ENCODE measurements around the gene RIPK3.
"Not testable (repeated sequence)": the region's sequence is repeated elsewhere in the genome, so short reads cannot be mapped to it uniquely, and the experiment has no call there.

Gene RIPK3

DNA sequence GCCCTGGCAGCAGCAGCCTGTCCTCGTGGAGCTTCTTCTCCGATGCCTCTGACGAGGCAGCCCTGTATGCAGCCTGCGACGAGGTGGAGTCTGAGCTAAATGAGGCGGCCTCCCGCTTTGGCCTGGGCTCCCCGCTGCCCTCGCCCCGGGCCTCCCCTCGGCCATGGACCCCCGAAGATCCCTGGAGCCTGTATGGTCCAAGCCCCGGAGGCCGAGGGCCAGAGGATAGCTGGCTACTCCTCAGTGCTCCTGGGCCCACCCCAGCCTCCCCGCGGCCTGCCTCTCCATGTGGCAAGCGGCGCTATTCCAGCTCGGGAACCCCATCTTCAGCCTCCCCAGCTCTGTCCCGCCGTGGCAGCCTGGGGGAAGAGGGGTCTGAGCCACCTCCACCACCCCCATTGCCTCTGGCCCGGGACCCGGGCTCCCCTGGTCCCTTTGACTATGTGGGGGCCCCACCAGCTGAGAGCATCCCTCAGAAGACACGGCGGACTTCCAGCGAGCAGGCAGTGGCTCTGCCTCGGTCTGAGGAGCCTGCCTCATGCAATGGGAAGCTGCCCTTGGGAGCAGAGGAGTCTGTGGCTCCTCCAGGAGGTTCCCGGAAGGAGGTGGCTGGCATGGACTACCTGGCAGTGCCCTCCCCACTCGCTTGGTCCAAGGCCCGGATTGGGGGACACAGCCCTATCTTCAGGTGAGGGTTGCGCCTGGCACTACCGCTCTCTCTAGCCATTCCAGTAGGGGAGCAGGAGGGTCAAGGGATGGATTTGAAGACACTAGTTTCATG is 30.3 kb upstream of the RIPK3 start:
- in situ Hi-C loops (cut with HindIII; ENCODE audit: low sequenced_read_pairs): no loop called here

- in situ Hi-C loops (cut with HindIII; ENCODE audit: low sequenced_read_pairs): no loop called here
Measured at GRCh38 chr14:24369463-24369862, 29.7 kb upstream of the RIPK3 start.

DNA sequence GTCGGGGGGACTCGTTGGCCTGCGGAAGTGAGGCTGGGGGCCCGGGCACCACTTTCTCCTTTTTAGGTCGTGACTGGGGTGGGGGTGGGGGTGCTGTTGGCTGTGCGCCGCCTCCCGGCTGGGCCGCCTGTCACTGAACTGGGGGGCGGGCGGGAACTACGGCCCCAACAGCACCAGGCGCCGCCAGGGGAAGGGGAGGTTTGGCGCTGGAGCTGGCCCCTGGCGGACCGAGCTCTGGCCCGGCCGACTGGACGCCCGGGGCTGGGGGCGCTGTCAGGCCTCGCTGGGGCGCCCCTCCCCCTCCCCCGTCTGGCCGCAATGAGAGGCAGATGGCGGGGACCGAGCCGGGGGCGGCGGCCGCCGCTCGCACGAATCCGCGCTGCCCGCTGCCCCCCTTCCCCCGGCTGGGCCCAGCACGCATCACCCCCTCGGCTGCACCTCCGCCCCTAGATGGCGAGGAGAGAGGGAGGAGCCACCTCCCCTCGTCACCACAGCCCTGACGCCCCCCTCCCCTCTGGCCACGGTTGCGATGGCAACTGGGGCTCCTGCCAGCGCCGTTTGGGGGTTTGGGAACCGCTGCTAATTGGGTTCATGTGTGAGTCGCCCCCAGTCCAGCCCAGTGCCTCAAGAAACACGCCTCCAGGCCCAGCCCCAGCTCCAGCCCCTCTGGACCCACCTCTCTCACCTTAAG is 28.9 kb upstream of the RIPK3 start:
- in situ Hi-C loops (cut with HindIII; ENCODE audit: low sequenced_read_pairs): no loop called here

- in situ Hi-C loops (cut with HindIII; ENCODE audit: low sequenced_read_pairs): no loop called here
Measured at GRCh38 chr14:24368212-24368561, 28.4 kb upstream of the RIPK3 start.

DNA sequence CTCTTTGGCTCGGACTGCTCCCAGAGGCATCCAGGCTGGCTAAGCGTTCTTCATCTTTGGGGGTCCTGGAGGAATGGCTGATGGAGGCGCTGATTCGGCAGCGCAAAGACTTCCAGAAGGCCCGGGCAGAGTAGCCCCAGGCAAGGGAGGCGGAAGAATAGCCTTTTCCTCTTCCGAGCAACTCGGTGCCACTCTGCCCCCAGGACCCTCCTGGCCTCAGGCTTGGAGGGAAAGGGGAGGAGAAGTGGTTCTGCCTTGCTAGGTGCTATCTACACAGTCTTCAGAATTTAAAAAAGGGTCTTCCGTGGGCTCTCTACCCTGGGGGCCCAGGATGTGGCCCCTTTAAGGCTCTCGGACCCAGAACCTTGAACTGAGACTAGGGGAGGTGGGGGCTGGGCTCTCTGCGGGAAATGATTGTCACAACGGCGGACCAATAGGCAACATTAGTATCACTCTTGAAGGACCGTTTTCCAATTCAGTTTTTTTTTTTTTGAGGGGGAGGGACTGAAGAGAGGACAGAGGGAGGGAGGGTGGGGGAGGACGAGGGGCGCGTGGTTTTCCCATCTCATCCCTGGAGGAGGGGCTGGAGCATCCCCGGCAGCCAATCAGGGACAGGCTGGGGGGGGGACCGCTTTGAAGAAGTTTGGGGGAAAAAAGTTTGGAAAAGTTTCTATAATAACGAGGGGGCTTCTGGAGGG is 27.9 kb upstream of the RIPK3 start, which contains the start of gene NFATC4:
Gene NFATC4 (plus strand): TSS at position 671 of the 698 bp plus-strand sequence. CDS start 157 bp downstream, outside the sequence.
- in situ Hi-C loops (cut with HindIII; ENCODE audit: low sequenced_read_pairs): no loop called here

GRCh38 chr14:24366721-24367513 is 27.1 kb upstream of the RIPK3 start:
- in situ Hi-C loops (cut with HindIII; ENCODE audit: low sequenced_read_pairs): no loop called here

GRCh38 chr14:24366413-24366720 is 26.6 kb upstream of the RIPK3 start:
- in situ Hi-C loops (cut with HindIII; ENCODE audit: low sequenced_read_pairs): no loop called here

- in situ Hi-C loops (cut with HindIII; ENCODE audit: low sequenced_read_pairs): no loop called here
Measured at GRCh38 chr14:24365600-24366412, 26.0 kb upstream of the RIPK3 start.

- in situ Hi-C loops (cut with HindIII; ENCODE audit: low sequenced_read_pairs): no loop called here
Measured at GRCh38 chr14:24364841-24365240, 25.1 kb upstream of the RIPK3 start.

- in situ Hi-C loops (cut with HindIII; ENCODE audit: low sequenced_read_pairs): no loop called here
Measured at GRCh38 chr14:24363401-24363800, 23.6 kb upstream of the RIPK3 start.

GRCh38 chr14:24362241-24362960 is 22.6 kb upstream of the RIPK3 start:
- in situ Hi-C loops (cut with HindIII; ENCODE audit: low sequenced_read_pairs): no loop called here

DNA sequence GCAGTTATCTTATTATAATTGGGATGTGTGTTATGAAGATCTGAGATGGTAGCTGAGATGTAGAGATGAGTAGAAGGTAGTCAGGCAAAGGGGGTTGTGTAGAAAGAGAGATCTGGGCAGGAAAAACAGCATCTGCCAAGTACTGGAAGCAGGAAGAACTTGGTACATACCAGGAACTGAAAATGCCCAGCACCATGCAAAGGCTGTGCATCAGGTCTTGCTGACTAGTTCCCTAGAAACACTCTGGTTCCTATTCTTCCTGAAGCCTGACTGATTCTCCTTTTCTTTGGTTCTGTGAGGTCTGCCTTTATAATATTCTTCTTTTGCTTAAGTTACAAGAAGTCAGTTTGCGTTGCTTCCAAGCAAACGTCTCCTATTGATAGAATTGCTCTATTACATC is 21.5 kb upstream of the RIPK3 start:
- in situ Hi-C loops (cut with HindIII; ENCODE audit: low sequenced_read_pairs): no loop called here

GRCh38 chr14:24360281-24360680 is 20.5 kb upstream of the RIPK3 start:
- in situ Hi-C loops (cut with HindIII; ENCODE audit: low sequenced_read_pairs): no loop called here

DNA sequence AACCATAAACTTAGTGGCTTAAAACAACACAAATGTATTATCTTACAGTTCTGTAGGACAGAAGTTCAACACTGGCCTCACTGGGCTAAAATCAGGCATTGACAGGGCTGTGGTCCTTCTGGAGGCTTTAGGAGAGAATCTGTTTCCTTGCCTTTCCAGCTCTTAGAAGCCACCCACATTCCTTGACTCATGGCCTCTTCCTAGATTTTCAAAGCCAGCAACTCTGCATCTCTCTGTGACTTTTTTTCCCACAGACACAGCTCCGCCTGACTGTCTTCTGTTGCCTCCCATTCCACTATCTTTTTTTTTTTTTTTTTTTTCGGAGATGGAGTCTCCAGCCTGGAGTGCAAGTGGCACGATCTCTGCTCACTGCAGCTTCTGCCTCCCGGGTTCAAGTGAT is 16.4 kb upstream of the RIPK3 start:
- in situ Hi-C loops (cut with HindIII; ENCODE audit: low sequenced_read_pairs): no loop called here

GRCh38 chr14:24355009-24355408 is 15.2 kb upstream of the RIPK3 start:
- in situ Hi-C loops (cut with HindIII; ENCODE audit: low sequenced_read_pairs): no loop called here

DNA sequence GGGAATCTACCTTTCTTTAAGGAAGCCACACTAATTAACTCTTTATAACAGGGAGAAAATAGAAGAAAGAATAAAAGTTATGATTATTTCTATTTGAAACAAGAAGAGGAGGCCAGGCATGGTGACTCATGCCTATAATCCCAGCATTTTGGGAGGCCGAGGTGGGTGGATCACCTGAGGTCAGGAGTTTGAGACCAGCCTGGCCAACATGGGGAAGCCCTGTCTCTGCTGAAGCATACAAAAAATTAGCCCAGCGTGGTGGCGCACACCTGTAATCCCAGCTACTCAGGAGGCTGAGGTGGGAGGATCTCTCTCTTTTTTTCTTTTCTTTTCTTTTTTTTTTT is 14.7 kb upstream of the RIPK3 start:
- in situ Hi-C loops (cut with HindIII; ENCODE audit: low sequenced_read_pairs): not testable (repeated sequence)

DNA sequence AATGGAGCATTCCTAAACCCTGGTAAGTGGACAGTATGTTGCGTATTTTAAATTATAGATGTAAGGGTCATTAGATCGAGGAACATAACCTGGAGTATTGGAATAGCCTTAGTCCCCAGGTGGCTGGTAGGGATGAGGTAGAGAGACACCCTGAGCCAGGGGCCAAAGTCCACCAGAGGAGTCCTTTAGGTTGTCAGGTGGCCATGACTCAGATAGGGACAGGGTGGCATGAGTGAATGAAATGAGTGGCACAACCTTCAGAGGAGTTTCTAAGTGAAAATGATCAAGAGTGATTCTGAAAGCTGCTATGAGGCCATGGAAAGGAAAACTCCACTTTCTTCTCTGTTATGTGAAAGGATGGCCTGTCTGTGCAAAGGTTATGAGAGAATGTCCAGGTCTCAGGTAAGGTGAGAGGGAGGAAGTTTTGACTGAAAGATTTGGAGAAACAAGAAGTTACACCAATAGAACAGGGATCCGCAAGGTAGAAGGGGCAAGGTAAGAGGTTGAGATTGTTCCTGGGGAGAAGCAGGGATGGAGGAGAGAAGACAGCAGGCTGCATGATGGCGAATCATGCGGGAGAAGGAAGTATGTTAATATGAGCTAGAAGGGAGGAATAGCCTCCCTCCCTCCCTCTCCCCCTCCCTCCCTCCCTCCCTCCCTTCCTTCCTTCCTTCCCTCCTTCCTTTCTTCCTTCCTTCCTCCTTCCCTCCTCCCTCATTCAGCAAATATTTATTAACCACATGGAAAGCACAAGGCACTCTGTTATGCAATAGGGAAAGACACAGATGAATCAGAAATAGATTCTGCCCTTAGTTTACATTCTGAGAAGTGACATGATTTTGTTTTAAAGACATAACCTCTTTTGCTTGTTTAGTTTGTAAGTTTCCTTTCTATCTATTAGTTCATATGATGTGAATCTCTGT is 14.0 kb upstream of the RIPK3 start:
- in situ Hi-C loops (cut with HindIII; ENCODE audit: low sequenced_read_pairs): no loop called here

- in situ Hi-C loops (cut with HindIII; ENCODE audit: low sequenced_read_pairs): no loop called here
Measured at GRCh38 chr14:24351517-24351916, 11.7 kb upstream of the RIPK3 start.

DNA sequence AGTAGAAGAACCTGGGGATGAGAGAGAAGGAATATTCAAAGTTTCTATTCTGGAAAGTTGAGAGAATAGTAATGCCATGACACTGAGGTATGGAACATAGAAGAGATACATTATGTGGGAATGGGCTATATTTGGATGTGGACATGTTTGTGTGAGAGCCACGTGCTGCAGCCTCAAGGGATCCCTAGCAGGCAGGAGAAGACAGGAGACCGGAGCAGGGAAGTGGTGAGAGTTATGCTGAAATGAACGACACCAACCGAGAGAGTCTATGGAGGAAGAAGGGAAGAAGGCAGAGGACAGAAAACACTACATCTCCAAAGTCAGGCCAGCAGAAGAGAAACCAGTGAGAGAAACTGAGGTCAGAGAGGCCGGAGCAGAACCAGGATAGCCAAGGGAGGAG is 10.0 kb upstream of the RIPK3 start:
- in situ Hi-C loops (cut with HindIII; ENCODE audit: low sequenced_read_pairs): no loop called here

All from DLD1 (cell line).